Pericardium fibroblast (primary cell): ENCODE measurements around the gene KRT28. TPM values are rescaled to one million over a fixed set of nuclear protein-coding genes. Genes with fewer than 3 reads are reported as not detected.

Source experiments
- total RNA-seq: library from RNA; depleted of rRNA; stranded (reverse); fragments of >200 nt; gene quantifications from 2 replicates; pipeline ENCODE4 v1.2.3, GENCODE V29; 2015

The KRT28 gene, protein sequence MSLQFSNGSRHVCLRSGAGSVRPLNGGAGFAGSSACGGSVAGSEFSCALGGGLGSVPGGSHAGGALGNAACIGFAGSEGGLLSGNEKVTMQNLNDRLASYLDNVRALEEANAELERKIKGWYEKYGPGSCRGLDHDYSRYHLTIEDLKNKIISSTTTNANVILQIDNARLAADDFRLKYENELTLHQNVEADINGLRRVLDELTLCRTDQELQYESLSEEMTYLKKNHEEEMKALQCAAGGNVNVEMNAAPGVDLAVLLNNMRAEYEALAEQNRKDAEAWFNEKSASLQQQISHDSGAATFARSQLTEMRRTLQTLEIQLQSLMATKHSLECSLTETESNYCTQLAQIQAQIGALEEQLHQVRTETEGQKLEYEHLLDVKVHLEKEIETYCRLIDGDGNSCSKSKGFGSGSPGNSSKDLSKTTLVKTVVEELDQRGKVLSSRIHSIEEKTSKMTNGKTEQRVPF
- total RNA-seq: not detected in 2 replicates

DNA sequence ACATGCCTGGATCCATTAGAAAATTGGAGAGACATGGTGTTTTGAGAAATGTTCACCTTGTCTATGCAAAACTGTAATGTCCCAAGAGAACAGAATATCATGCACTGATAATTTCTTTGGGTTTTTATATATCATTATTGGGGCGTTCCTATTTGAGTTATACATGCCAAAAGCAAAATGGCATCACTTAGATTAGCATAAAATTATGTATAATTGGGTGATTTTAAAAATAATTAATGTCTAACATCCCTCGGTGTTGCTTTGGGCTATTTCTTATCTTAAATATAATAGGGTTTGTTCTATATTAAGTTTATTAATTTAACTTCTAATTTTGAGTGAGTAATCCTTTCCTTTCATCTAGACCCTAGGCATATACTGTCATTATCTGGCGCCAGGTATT lies at the start of gene KRT28:
Gene KRT28 (minus strand): TSS at position 101 of the 400 bp plus-strand sequence. CDS start 66 bp downstream, at position 35.

DNA sequence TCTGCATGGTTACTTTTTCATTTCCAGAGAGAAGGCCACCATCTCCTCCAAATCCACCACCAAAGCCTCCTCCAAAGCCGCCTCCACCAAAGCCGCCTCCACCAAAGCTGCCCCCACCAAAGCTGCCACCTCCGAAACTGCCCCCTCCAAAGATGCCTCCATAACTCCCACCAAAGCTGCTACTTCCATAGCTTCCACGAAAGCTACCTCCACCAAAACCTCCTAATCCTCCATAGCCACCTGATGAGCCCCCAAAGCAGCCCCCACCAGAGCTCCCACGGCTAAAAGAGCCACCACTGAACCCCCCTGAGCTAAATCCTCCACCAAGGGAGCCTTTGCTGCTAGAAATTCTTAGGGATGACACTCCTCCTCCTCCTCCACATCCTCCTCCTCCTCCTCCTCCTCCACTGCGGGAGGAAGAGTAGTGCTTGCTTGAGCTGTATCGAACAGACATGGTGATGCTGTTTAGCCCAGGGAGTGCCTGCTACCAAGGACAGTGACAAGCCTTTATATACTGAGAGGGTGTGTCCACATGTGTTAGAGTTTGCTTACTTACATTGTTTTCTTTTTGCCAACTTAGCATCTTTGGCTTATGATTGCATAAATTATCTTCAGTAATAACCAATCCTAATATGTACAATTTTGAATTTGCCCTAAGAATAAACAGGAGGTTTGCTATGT lies 22.5 kb upstream of the KRT28 start, which contains the start of gene KRT10:
Gene KRT10 (minus strand): TSS at position 483 of the 681 bp plus-strand sequence. CDS start 29 bp downstream, at position 454.

DNA sequence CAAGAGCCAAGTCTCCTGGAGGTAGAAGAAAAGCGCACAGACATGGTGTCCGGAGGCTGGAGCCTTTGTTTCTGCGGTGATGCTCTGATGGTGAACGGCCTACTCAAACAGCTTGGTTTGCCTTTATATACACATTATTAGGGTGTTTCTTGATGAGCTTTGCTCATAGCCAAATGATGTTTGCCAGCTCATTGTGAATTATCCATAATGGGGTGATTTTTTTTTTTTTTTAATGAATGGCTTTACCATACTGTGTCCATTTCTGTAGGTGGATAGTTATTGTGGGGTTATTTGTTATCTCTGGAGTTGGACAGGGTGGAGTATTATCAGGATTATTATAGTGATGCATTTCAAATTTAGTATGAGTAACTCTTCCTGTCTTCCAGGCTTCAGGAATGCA lies 17.3 kb downstream of the KRT28 start, which contains the start of gene KRT27:
Gene KRT27 (minus strand): TSS at position 101 of the 400 bp plus-strand sequence. CDS start 57 bp downstream, at position 44.

DNA sequence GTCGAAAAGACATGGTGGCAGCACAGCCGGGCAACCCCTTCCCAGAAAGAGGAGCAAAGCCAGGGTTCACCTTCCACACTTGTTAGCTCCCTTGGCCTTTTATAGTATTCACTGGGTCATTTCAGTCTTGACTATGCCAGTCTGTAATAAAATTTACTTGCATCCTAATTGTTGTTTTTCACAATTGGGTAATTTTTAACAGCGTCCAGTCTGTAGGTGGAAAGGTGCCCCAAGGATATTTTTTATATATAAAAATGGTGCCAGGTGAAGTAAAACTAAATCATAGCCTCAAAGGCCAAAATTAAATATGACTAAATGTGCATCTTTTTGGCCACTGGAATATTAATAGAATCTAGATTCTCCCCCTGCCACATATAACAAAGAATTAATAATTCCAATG lies 27.7 kb downstream of the KRT28 start, which contains the start of gene KRT26:
Gene KRT26 (minus strand): TSS at position 101 of the 400 bp plus-strand sequence. CDS start 88 bp downstream, at position 13.

DNA sequence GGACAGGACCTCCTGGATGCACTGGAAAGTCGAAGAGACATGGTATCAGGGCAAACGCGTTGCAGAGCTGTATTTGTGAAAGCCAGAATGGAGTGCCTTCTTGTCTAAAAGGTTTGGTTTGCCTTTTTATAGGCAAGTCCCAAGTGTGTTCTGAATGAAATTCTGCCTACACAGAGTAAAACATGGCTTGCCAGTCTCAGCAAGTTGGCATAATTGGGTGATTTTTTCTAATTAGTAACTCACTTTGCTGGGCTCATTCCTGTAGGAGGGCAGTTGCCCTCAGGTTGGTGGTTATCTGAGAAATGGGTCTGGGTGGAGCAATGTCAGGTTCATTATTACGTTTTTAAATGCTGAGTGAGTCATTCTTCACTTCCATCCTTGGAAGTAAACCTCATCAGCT lies 44.5 kb downstream of the KRT28 start, which contains the start of gene KRT25:
Gene KRT25 (minus strand): TSS at position 101 of the 400 bp plus-strand sequence. CDS start 60 bp downstream, at position 41.

Other genes starting within 250 kb of the KRT28 start
- not detected in 2 replicates for gene CCR7, start 234.5 kb downstream of the KRT28 start, total RNA-seq
- 59.0 and 85.1 TPM in 2 replicates for gene SMARCE1, start 152.1 kb downstream of the KRT28 start, total RNA-seq
- not detected in 2 replicates for gene KRT222, start 134.8 kb downstream of the KRT28 start, total RNA-seq
- not detected in 2 replicates for gene KRT24, start 96.2 kb downstream of the KRT28 start, total RNA-seq
- not detected in 2 replicates for gene KRT25, start 44.6 kb downstream of the KRT28 start, total RNA-seq
- not detected in 2 replicates for gene KRT26, start 27.8 kb downstream of the KRT28 start, total RNA-seq
- gene KRT27, start 17.4 kb downstream of the KRT28 start, total RNA-seq: not detected in 2 replicates
- 18.0 and 18.8 TPM in 2 replicates for gene KRT10, start 22.7 kb upstream of the KRT28 start, total RNA-seq
- not detected in 2 replicates for gene KRT12, start 67.3 kb upstream of the KRT28 start, total RNA-seq
- not detected in 2 replicates for gene KRT20, start 85.3 kb upstream of the KRT28 start, total RNA-seq
- not detected in 2 replicates for gene KRT23, start 137.7 kb upstream of the KRT28 start, total RNA-seq
- not detected in 2 replicates for gene KRT39, start 167.0 kb upstream of the KRT28 start, total RNA-seq
- gene KRT40, start 184.4 kb upstream of the KRT28 start, total RNA-seq: not detected in 2 replicates
- not detected in 2 replicates for gene KRTAP3-3, start 194.2 kb upstream of the KRT28 start, total RNA-seq
- not detected in 2 replicates for gene KRTAP3-2, start 199.9 kb upstream of the KRT28 start, total RNA-seq
- not detected in 2 replicates for gene KRTAP3-1, start 209.2 kb upstream of the KRT28 start, total RNA-seq
- not detected in 2 replicates for gene KRTAP1-5, start 227.2 kb upstream of the KRT28 start, total RNA-seq
- not detected in 2 replicates for gene KRTAP1-4, start 230.2 kb upstream of the KRT28 start, total RNA-seq
- gene KRTAP1-3, start 234.9 kb upstream of the KRT28 start, total RNA-seq: not detected in 2 replicates
- gene KRTAP1-1, start 241.5 kb upstream of the KRT28 start, total RNA-seq: not detected in 2 replicates
- not detected in 2 replicates for gene KRTAP2-1, start 247.4 kb upstream of the KRT28 start, total RNA-seq